ENCODE data around the gene GPX1.

Gene GPX1

GRCh38 chr3:49311283-49311682, 46.9 kb downstream of the GPX1 start:
- Histone ChIP-seq H4K20me1 (ENCODE audit: insufficient read depth) (no peaks in the 10 kb centered on the region), H3K9ac (no peak overlapping the region), H2AFZ (ENCODE audit: low read depth) (no peak overlapping the region), H3K27me3 (ENCODE audit: insufficient read depth, low read depth) (no peaks in the 10 kb centered on the region), H3K79me2 (ENCODE audit: insufficient read depth, low read depth) (no peaks in the 10 kb centered on the region), H3K27ac (no peak overlapping the region), H3K4me2 (no peak overlapping the region), H3K36me3 (ENCODE audit: insufficient read depth) (no peaks in the 10 kb centered on the region), H3K4me3 (IDR thresholded peaks at IDR 0.05; ENCODE audit: insufficient read depth, low read depth, low read length) (no peak overlapping the region), H3K4me1 (ENCODE audit: low read depth, poor library complexity, severe bottlenecking) (peaks cover 13% of the 10 kb centered on the region)
- TF ChIP-seq CTCF (conservative IDR thresholded peaks at IDR 0.05; ENCODE audit: low read depth, low read length): no peak

GRCh38 chr3:49310677-49311076, 47.5 kb downstream of the GPX1 start:
- Histone ChIP-seq H3K36me3 (ENCODE audit: insufficient read depth) (no peaks in the 10 kb centered on the region), H3K27me3 (ENCODE audit: insufficient read depth, low read depth) (no peaks in the 10 kb centered on the region)

More at GRCh38 chr3:49310677-49311076, 47.5 kb downstream of the GPX1 start:
- H3K79me2 ChIP-seq (ENCODE audit: insufficient read depth, low read depth): no peaks in the 10 kb centered on the region
- no peak overlapping the region for H2AFZ ChIP-seq (ENCODE audit: low read depth)
- no peaks in the 10 kb centered on the region for H4K20me1 ChIP-seq (ENCODE audit: insufficient read depth)
- no peak overlapping the region for H3K4me2 ChIP-seq
- H3K4me1 ChIP-seq (ENCODE audit: low read depth, poor library complexity, severe bottlenecking): peaks cover 13% of the 10 kb centered on the region
- no peak for TF ChIP-seq CTCF (conservative IDR thresholded peaks at IDR 0.05; ENCODE audit: low read depth, low read length)
- no peak overlapping the region for H3K4me3 ChIP-seq (IDR thresholded peaks at IDR 0.05; ENCODE audit: insufficient read depth, low read depth, low read length)
- no peak overlapping the region for H3K9ac ChIP-seq
- no peak overlapping the region for H3K27ac ChIP-seq

Measured in KMS-11 (cell line).